Glutamatergic neuron (in vitro differentiated cells): Measurements from ENCODE around the gene CHCHD1. TPM values are rescaled to one million over a fixed set of nuclear protein-coding genes. Genes with fewer than 3 reads are reported as not detected.

Source experiments
- DNase-seq: peaks from one replicate; pipeline ENCODE4 v3.0.0; 2022
- H3K27ac Mint-ChIP-seq: one replicate; pipeline ENCODE4 v1.8.0; 2020; ENCODE audit warnings: mild to moderate bottlenecking, mixed read lengths, inconsistent platforms; ENCODE audit not compliant: unreplicated experiment
- H3K27me3 Mint-ChIP-seq: one replicate; pipeline ENCODE4 v1.8.0; 2020; ENCODE audit warnings: mild to moderate bottlenecking, moderate library complexity, mixed read lengths, inconsistent platforms; ENCODE audit not compliant: unreplicated experiment
- H3K36me3 Mint-ChIP-seq: one replicate; pipeline ENCODE4 v1.8.0; 2020; ENCODE audit warnings: mild to moderate bottlenecking, mixed read lengths, inconsistent platforms; ENCODE audit not compliant: unreplicated experiment
- H3K4me1 Mint-ChIP-seq: one replicate; pipeline ENCODE4 v1.8.0; 2020; ENCODE audit warnings: mild to moderate bottlenecking, low read depth, mixed read lengths, inconsistent platforms; ENCODE audit not compliant: unreplicated experiment
- H3K4me3 Mint-ChIP-seq: one replicate; pipeline ENCODE4 v1.8.0; 2020; ENCODE audit warnings: mild to moderate bottlenecking, mixed read lengths, inconsistent platforms; ENCODE audit not compliant: unreplicated experiment
- H3K9me3 Mint-ChIP-seq: one replicate; pipeline ENCODE4 v1.8.0; 2020; ENCODE audit warnings: mild to moderate bottlenecking, moderate library complexity, mixed read lengths, inconsistent platforms; ENCODE audit not compliant: unreplicated experiment
- total RNA-seq: library from RNA; stranded (reverse); fragmentation: NEBNext Ultra II Directional; extraction: Animal tissue kit (Norgen Biotek cat#: 25700); gene quantifications from one replicate; pipeline ENCODE4 v1.2.1, GENCODE V29; 2021; ENCODE audit not compliant: unreplicated experiment
- TF ChIP-seq, protein P1 (sequence below): fragments of 200-600 bp; sonication (generic); IDR thresholded peaks from one replicate; pipeline ENCODE4 v1.5.0; 2021; ENCODE audit not compliant: partially characterized antibody, unreplicated experiment

Gene CHCHD1
- total RNA-seq, 1 donor from 2014 or later: 30.9 TPM

DNA sequence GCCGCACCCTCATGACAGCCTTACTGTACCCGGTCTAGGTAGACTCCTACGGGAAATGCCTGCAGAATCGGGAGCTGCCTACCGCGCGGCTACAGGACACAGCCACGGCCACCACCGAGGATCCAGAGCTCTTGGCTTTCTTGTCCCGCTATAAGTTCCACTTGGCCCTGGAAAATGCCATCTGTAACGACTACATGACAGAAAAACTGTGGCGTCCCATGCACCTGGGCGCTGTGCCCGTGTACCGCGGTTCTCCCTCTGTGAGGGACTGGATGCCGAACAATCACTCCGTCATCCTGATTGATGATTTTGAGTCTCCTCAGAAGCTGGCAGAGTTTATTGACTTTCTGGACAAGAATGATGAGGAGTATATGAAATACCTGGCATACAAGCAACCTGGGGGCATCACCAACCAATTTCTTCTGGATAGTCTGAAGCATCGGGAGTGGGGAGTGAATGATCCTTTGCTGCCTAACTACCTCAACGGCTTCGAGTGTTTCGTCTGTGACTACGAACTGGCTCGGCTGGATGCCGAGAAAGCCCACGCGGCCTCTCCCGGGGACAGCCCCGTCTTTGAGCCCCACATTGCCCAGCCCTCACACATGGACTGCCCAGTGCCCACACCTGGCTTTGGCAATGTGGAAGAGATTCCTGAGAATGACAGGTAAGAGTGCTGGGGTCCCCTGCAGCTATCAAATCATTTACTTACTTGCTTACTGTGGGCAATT is 8.5 kb upstream of the CHCHD1 start:
- Mint-ChIP-seq H3K4me3 (peak overlapping the region; percentile 96), H3K36me3 (no peaks in the 10 kb centered on the region), H3K9me3 (peaks cover 9% of the 10 kb centered on the region), H3K4me1 (peaks cover 20% of the 10 kb centered on the region), H3K27me3 (peaks cover 10% of the 10 kb centered on the region), H3K27ac (peak overlapping the region; percentile 88)
- no peak for DNase-seq
- TF ChIP-seq, protein P1, sequence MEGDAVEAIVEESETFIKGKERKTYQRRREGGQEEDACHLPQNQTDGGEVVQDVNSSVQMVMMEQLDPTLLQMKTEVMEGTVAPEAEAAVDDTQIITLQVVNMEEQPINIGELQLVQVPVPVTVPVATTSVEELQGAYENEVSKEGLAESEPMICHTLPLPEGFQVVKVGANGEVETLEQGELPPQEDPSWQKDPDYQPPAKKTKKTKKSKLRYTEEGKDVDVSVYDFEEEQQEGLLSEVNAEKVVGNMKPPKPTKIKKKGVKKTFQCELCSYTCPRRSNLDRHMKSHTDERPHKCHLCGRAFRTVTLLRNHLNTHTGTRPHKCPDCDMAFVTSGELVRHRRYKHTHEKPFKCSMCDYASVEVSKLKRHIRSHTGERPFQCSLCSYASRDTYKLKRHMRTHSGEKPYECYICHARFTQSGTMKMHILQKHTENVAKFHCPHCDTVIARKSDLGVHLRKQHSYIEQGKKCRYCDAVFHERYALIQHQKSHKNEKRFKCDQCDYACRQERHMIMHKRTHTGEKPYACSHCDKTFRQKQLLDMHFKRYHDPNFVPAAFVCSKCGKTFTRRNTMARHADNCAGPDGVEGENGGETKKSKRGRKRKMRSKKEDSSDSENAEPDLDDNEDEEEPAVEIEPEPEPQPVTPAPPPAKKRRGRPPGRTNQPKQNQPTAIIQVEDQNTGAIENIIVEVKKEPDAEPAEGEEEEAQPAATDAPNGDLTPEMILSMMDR: no peak

DNA sequence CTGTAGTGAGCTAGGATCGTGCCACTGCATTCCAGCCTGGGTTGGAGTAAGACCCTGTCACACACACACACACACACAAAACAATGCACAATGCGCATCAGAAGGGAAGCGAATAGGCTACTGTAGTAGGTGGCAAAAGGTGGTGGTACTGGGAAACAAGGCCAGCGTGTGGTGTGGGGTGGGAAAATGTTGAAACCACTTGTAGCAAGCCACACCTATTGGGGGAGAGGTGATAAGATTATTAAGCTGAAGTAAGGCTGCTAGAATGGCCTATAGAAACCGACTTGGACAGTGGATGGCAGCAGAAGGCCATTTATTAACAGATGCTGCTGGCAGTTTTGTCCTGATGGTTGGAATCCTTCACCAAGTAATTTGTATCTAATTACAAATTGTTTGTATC is 7.2 kb upstream of the CHCHD1 start:
- Mint-ChIP-seq H3K4me1 (peaks cover 20% of the 10 kb centered on the region), H3K27me3 (peaks cover 10% of the 10 kb centered on the region), H3K4me3 (peak overlapping the region; percentile 96), H3K27ac (peak overlapping the region; percentile 22), H3K36me3 (no peaks in the 10 kb centered on the region), H3K9me3 (peaks cover 6% of the 10 kb centered on the region)
- no peak for DNase-seq
- TF ChIP-seq, protein P1: no peak

GRCh38 chr10:73779018-73779417 is 2.8 kb upstream of the CHCHD1 start:
- H3K36me3 Mint-ChIP-seq: no peaks in the 10 kb centered on the region
- peaks cover 4% of the 10 kb centered on the region for H3K9me3 Mint-ChIP-seq
- no peak overlapping the region for H3K4me3 Mint-ChIP-seq
- TF ChIP-seq, protein P1: no peak
- peaks cover 2% of the 10 kb centered on the region for H3K27me3 Mint-ChIP-seq
- H3K4me1 Mint-ChIP-seq: peaks cover 27% of the 10 kb centered on the region
- no peak overlapping the region for H3K27ac Mint-ChIP-seq
- DNase-seq: no peak

DNA sequence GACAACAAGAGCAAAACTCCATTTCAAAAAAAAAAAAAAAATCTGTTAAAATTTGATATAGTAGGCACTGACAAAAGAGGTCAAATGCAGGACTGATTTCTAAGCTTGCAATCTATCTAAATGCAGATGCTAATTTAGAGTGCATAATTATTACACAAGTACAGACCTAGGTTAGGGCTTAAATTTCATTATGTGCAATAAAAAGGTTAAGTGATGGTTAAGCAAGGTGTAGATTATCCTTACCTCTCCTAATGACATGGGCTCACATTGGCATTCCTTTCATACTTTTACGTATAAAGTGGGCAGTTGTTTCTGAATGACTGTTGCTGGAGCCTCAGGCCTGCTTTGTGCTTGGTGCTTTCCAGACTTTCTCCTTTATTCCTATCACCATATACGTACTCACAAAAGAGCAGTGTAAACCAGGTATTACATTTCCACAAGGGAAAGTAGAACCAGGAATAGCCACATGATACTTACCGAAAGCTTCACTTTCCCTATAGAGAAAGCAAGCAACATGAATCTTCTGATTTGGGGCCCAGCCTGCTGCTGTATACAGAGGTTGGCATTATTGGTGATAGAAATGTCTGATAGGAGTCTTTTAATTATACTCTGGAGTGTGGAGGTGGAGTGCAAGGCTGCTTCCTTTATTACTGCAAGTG is 2.2 kb upstream of the CHCHD1 start:
- Mint-ChIP-seq H3K4me3 (peak overlapping the region; percentile 100), H3K4me1 (peaks cover 20% of the 10 kb centered on the region), H3K36me3 (no peaks in the 10 kb centered on the region), H3K27me3 (peaks cover 2% of the 10 kb centered on the region), H3K9me3 (peaks cover 4% of the 10 kb centered on the region), H3K27ac (no peak overlapping the region)
- TF ChIP-seq, protein P1: no peak
- DNase-seq: no peak

- no peak for DNase-seq
- peaks cover 16% of the 10 kb centered on the region for H3K4me1 Mint-ChIP-seq
- peak overlapping the region; percentile 100 for H3K4me3 Mint-ChIP-seq
- peak overlapping the region; percentile 56 for H3K27ac Mint-ChIP-seq
- H3K27me3 Mint-ChIP-seq: peaks cover 4% of the 10 kb centered on the region
- H3K36me3 Mint-ChIP-seq: no peaks in the 10 kb centered on the region
- TF ChIP-seq, protein P1: no peak
- peaks cover 5% of the 10 kb centered on the region for H3K9me3 Mint-ChIP-seq
These were observed 1.5 kb upstream of the CHCHD1 start for GRCh38 chr10:73780301-73780700.
